ENCODE data around the gene RUNX3. TPM values are rescaled to one million over a fixed set of nuclear protein-coding genes. Genes with fewer than 3 reads are reported as not detected.

The RUNX3 gene
- total and polyA plus RNA-seq, 2 of the 8 experiments (the other 6 are each of a cell fraction or from before 2014, with no cell fraction given) = 0.62 to 0.82 TPM

GRCh38 chr1:24898909-24899439, 31.1 kb downstream of the RUNX3 start:
- 92% methylated on average over 8 of the region's 8 CpGs; no CpG with 5 or more reads in 1 of the 2 experiments for WGBS, 2 experiments (ENCODE audit: extremely low coverage in 1 of 2, insufficient coverage in 1 of 2, insufficient read length in 1 of 2, insufficient replicate concordance in 2 of 2, low coverage in 1 of 2, low lambda C conversion rate in 2 of 2, missing lambda C conversion rate in 1 of 2)

More at GRCh38 chr1:24898909-24899439, 31.1 kb downstream of the RUNX3 start:
- Histone ChIP-seq H2BK15ac (ENCODE audit: low read length) (no peak overlapping the region), H3K79me2 (ENCODE audit: control insufficient read depth in 1 of 2, insufficient read depth in 2 of 2, low read length in 2 of 2) (no peaks in the 10 kb centered on the region), H3K14ac (ENCODE audit: insufficient read length) (no peak overlapping the region), H3K79me1 (ENCODE audit: low read depth, low read length) (no peaks in the 10 kb centered on the region), H2BK5ac (ENCODE audit: low read depth, low read length) (no peak overlapping the region), H4K91ac (replicated peaks; ENCODE audit: insufficient read length, low read length) (no peak overlapping the region), H2AFZ (ENCODE audit: low read length) (no peak overlapping the region), H3K27ac (ENCODE audit: low read depth, low read length) (no peak overlapping the region), H3K4me1 (replicated peaks in 1 of 4; ENCODE audit: control insufficient read depth in 3 of 4, insufficient read depth in 4 of 4, low read length in 3 of 4) (no peaks in the 10 kb centered on the region; a peak in 1 of 7 replicates), H3K27me3 (replicated peaks in 1 of 4; ENCODE audit: control insufficient read depth in 3 of 4, extremely low read depth in 1 of 4, insufficient read depth in 3 of 4, low read length in 3 of 4) (no peaks in the 10 kb centered on the region), H2AK5ac (ENCODE audit: low read depth, low read length) (no peak overlapping the region), H3K23ac (ENCODE audit: insufficient read length) (no peak overlapping the region), H3K4me2 (ENCODE audit: insufficient read depth in 1 of 2, low read depth in 2 of 2, low read length in 2 of 2) (no peak overlapping the region), H2BK12ac (ENCODE audit: low read depth, low read length) (no peak overlapping the region), H2BK120ac (replicated peaks; ENCODE audit: low read depth, low read length) (no peak overlapping the region), H3K23me2 (ENCODE audit: low read depth, low read length) (no peaks in the 10 kb centered on the region), H3K9me3 (ENCODE audit: insufficient read depth in 2 of 2, low read depth in 1 of 2, low read length in 1 of 2) (no peaks in the 10 kb centered on the region), H3K56ac (replicated peaks; ENCODE audit: insufficient read length, low read depth, low read length) (no peak overlapping the region), H3K9ac (replicated peaks in 1 of 4; ENCODE audit: extremely low read depth in 1 of 4, low read depth in 3 of 4, low read length in 3 of 4) (no peak overlapping the region), H4K20me1 (replicated peaks in 1 of 2; ENCODE audit: control insufficient read depth in 1 of 2, insufficient read depth in 2 of 2, low read length in 2 of 2) (no peaks in the 10 kb centered on the region), H3K4ac (replicated peaks; ENCODE audit: insufficient read length, low read depth, low read length) (no peak overlapping the region), H3K36me3 (ENCODE audit: control insufficient read depth in 2 of 4, insufficient read depth in 4 of 4, low read length in 3 of 4) (no peaks in the 10 kb centered on the region), H3K18ac (ENCODE audit: extremely low read depth, low read length) (no peak overlapping the region), H2BK20ac (ENCODE audit: low read length) (no peak overlapping the region), H3K4me3 (ENCODE audit: extremely low read depth in 1 of 4, insufficient read depth in 2 of 4, low read depth in 3 of 4, low read length in 4 of 4) (no peak overlapping the region), H4K5ac (ENCODE audit: insufficient read length, low read depth, low read length) (no peak overlapping the region), H4K8ac (ENCODE audit: extremely low read depth, insufficient read depth, low read length) (no peak overlapping the region)
- DNase-seq (ENCODE audit: low read depth in 1 of 2, low spot score in 2 of 2) (peak in 1 of 2 experiments; percentile 28), FAIRE-seq (no peak)
- ChIA-PET CTCF (ENCODE audit: partially characterized antibody) (interaction anchor here (0.7 to 4.6 kb wide), 22 partner anchors 8 to 655 kb away, joined by 3 to 69 read pairs (median 5); partner anchors contain the start of gene RUNX3), POLR2A (ENCODE audit: partially characterized antibody) (interaction anchor here (0.9 kb wide), 1 partner anchor 25 kb away, joined by 5 read pairs; no protein-coding TSS in a partner anchor)
- no peak for TF ChIP-seq EZH2 (IDR thresholded peaks at IDR 0.05; ENCODE audit: low read depth, low read length, severe bottlenecking)
- TF ChIP-seq ATF2 (IDR thresholded peaks at IDR 0.05; ENCODE audit: low read length) = no peak
- TF ChIP-seq ATF3 (IDR thresholded peaks at IDR 0.05; ENCODE audit: insufficient read depth, low read depth, low read length) = no peak
- TF ChIP-seq NRF1 (IDR thresholded peaks at IDR 0.05; ENCODE audit: low read depth, low read length) = no peak
- TF ChIP-seq SIRT6 (IDR thresholded peaks at IDR 0.05; ENCODE audit: low read length) = no peak

Data from H1 (cell line).